DMS153 (cell line): ENCODE measurements around the gene ARSI.

Experiments used
- DNase-seq: peaks from one replicate; lab custom pipeline; 2025; lab: John Stamatoyannopoulos, UW

Gene ARSI

DNA sequence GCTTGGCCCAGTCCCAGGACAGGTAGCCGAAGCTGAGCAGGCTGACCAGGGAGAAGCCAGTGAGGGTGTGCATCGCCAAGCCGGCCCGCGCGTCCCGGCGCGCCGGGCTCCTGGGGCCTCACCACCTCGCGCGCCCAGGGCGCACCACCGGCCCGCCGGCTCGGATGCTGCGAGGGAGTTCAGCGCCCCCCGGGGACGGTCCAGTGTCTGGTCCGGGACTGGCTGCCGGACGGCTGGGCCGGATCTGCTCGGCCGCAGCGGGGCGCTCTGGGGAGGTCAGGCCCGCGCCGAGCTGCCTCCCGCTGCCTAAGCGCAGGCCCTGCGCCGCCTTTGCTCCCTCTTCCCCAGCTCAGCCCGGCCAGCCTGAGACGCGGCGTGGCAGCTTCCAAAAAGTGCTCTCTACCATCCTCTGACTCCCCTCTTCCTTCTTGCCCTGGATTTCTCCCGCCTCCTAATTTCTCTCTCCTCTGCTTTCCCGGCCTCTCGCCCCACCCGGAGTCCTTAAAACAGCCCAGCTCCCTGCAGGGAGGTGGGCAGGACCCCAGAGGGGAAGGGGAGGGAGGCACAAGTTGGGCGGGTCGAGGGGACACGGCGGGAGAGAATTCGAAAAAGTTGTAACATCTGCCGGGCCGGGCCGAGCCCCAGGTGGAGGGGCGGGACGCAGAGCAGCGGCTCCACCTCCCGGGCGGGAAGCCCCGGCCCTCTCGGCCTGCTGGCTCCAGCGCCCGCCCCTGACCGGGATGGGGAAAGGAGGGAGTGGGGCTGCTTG is at the start of gene ARSI:
Gene ARSI (minus strand): TSS at position 605 of the 769 bp plus-strand sequence. CDS start 532 bp downstream, at position 73.
- no peak for DNase-seq

DNA sequence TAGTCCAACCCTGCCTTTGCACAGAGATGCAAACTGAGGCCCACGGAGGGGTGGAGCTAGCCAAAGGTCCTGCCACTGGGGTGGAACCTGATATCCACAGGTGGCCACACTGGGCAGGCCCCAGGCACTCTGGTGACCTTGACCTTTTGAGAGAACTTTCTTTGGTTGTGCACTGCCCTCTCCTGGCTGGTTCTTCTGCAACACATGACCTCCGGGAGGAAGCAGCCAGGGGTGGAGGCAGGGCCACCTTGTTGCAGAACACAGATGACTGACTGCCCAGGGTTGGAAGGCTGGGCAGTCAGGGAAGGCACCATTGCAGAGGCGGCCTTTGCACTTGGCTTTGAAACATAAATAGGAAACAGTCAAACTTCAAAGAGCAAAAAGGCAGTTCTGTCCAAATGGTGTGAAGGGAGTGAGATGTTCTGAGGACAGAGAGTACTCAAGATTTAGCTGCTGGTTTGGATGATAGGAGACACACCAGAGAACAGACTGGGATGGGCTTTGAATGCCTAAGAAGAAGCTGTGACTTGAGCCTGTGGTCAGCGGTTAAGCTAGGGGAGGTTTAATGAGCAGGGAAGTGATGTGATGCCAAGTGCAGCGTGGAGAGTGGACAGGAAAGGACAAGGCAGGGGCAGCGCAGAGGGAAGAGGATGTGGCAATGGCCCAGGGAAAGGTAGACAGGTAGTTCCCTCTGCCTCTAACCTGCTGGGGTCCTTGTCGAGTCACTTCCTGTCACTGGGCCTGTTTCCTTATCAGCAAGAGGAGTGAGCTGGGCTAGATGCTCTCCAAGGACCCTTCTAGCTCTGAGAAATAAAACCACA is 48.0 kb upstream of the ARSI start:
- no peak for DNase-seq

DNA sequence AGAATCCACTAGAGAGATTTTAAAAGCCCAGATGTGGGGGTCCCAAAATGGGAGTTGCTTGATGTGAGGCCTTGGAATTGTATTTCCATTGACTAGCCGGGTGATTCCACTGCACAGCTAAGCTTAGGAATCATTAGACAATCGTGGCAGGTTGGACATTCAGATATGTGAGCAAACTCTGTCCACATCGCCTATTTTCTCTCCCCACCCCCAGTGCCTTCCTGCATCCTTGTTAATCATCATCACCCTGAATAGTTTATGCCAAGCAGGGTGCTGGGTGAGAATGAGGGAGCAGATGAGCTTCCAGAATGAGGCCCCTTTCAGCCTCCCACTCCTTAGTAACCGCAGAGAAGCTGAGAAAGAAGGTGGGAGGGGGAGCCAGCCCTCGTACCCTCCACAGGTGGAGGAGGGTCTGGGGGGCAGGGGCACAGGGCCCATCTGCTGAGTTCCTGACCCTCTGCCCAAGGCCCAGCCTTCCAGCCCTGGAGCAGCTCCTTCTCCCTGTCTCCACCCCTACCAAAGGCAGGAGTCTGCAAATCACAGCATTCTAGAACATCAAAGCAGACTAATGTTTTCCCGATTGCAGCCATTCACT is 47.1 kb upstream of the ARSI start:
- no peak for DNase-seq

DNA sequence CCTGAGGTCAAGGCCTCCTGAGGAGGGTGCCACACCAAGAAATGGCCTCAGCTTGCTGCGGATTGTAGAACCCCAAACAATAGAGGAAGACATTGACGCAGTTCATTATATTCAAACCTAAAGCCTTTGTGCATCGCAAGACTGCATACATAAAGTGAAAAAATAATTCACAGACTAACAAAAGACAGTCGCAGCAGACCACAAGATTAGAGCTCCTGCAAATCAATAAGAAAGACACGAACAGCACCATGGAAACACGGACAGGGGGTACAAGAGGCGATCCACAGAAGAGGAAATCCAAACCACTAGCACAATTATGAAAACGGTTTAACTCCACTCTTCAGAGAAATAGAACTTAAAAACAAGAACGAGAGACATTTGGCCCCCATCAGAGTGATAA is 44.7 kb upstream of the ARSI start:
- DNase-seq = no peak

DNA sequence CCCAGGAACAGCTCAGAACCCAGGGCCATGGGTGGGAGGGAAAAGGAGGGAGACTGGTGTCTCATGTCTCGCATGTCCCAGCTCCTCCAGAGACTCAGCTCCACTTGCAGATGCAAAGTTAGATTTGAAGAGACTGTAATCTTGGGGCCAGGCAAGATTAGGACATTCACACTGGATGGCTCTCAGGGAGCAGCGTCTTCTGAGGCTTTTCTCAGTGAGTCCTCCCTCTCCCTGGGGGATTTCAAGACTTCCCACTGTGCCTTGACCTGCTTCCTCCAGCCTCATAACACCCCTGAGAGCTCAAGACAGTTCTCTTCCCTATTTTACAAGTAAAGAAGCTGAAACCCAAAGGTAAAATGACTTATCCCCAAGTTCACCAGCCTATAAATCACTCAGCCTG is 44.3 kb upstream of the ARSI start:
- no peak for DNase-seq

DNA sequence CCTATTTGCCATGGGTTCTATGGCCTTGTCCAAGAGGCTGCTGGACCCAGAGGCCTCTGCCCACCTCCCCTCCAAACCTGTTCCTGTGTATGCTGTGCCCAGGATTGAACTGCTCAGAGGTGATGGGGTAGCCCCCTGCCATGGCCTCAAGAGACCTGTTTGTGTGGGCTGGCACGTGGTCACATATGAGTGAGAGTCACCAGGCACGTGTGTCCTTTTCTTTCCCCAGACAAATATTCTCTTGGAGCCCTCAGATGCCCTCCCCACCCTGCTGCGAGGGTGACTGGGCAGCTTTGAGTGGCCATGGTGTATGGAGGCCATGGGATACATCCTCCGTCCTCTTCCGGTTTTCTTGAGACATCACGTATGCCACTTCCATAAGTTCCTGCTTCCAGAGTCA is 43.9 kb upstream of the ARSI start:
- no peak for DNase-seq

DNA sequence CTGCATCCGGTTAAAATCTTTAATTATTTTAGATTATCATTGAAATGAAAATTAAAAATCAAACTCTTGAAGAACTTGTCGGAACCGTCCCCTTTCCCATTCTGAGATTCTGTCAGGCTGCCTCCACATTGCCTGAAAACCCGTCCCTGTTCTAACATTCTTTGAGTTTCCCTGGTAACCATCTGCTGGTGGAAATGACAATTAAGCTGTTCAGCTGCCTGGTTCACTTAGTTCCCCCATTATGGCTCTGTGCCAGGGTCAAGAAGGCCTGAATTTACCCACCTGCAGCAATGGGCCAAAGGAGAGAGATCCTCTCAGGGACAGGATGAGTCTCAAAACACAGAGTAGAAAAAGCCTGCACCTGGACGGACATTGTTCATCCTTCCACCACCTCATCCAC is 43.0 kb upstream of the ARSI start:
- DNase-seq = no peak

DNA sequence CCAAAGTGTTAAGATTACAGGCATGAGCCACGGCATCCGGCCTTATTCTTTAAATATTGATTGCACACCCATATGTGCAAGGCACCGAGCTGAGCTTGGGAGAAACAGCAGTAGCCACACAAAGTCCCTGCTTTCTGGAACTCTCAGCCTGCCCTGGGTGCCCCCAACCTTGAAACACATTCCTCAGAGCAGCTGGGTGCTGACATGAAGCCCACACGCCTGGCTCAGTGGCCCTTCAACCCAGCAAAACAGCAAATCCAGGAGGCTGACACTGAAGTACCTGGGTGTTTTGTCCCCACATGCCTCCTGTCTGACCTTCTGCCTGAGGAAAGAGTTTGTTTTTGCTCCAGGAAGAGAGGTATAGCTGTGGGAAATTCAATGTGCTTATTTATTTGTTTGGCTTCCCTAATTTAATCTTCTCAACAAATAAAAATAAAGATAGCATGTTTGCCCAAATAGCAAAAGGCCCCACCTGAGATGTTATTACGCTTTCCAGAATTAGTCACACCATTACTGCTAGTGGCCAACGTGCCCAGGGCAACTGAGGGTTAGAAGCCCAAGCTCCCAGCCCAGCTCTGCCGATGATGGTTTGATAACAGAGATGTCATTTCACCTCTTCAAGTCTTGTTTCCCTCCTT is 41.4 kb upstream of the ARSI start:
- no peak for DNase-seq

DNA sequence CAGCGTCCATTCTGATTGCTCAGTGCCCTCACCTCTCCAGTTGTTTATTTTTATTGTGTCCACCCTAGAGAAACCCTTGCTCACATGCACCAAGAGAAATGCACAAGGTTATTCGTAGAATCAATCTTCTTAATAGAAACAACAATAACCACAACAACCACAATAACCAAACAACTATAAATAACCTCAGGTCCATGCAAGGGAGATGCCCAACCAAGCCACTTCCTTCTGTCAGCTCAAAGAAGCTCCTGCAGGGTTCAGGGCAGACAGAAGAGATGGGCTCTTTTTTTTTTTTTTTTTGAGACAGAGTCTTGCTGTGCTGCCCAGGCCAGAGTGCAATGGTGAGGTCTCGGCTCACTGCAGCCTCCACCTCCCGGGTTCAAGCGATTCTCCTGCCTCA is 39.9 kb upstream of the ARSI start:
- DNase-seq = no peak

DNA sequence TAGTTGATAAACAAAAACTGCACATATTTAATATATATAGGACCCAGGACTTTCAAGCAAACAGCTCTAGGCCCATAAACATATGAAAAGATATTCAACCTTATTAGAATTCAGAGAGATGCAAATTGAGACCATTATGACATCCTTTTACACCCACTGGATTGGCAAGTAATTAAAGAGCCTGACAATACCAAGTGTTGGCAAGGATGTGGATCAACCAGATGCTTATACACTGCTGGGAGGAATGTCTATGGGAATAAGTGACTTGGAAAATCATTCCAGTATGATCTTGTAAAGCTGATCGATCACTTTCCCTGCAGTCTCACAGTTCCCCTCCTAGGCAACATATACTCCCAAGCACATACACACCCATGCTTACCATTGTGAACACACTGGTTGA is 39.3 kb upstream of the ARSI start:
- DNase-seq = no peak

DNA sequence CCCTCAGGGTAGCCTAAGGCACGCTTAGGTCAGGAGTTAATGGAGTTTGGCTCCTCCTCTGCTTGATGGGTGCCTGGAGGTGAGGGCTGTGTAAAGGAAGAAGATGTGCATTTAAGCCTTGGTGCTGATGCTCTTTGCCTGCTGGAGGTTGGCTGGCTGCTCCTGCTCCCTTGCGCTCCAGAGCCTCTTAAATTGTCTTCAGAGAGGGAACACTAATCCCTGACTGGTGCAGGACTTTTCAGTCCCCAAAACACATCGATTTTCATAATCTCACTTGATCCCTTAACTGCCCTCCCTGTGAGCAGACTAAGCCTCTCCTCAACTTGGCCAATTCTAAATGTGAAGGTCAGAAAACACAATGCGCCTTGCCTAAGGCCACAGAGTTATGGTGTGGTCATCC is 38.6 kb upstream of the ARSI start:
- no peak for DNase-seq

DNA sequence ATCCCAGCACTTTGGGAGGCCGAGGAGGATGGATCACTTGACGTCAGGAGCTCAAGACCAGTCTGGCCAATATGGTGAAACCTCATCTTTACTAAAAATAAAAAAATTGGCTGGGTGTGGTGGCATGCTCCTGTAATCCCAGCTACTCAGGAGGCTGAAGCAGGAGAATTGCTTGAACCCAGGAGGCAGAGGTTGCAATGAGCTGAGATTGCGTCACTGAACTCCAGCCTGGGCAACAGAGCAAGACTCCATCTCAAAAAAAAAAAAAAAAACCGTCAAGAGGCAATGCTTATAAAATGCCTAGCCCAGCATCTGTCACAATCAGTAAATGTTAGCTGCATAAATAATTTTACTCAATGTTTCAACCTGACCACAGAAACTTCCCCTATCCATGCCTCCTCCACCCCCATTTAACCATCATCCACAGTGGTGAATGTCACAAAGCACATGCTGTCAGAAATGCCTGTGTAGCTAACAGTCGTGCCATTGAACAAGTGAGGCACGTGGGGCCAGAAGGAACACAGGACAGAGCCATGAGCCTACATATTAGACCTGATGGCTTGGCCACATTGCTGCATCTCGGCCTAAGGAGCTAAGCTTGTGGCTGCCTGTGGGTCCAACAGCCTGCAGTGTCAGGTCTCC is 38.0 kb upstream of the ARSI start:
- DNase-seq = no peak

DNA sequence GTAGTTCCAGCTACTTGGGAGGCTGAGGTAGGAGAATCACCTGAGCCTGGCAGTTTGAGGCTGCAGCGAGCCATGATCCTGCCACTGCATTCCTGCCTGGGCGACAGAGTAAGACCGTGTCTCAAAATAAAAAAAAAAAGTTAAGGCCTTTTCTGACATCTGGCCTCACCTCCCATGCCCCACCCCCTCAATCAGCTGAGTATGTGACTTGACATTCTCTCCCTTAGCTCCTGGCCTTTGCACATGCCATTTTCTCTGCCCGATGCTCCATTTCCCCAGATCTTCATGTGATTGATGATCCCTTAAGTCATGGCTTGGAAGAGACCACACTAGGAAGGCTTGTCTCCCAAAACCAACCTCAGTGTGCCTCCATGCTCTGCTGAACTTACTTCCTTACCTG is 37.1 kb upstream of the ARSI start:
- no peak for DNase-seq

DNA sequence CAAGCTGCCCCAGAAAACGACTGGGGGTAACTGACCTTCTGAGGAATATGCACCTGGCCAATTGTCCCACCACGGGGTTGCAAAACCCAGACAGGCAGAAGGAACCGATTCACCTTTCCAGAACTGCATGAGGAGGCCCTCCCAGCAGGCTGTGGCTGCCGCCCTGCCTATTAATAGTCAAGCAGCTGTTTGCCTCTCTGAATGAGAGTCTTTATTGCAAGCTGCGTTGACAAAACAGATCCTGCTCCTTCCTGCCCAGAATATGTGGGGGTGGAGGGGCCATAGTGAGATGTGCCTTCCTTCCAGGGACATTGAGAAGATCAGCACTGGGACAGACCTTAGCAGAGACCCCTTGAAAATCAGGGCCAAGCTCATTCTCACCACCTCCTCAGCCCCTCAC is 36.5 kb upstream of the ARSI start:
- no peak for DNase-seq

DNA sequence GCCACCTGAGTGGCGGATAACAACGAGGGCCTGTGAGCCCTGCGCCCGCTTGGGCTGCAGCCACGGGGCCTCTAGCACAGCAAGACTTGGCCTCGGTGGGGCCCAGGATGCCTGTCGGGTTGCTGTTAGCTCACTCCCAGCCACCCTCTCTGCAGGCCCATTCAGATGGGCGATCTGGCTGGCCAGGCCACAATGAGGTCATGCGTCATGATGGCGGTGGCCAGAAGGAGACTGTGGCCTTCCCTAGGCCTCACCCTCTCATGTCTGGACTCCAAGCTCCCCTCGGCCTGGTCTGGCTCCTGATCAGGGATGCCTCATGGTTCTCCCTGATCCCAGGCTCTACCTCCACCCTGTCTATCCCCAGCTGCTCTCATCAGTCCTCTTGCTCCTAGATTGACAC is 35.8 kb upstream of the ARSI start:
- DNase-seq = no peak

DNA sequence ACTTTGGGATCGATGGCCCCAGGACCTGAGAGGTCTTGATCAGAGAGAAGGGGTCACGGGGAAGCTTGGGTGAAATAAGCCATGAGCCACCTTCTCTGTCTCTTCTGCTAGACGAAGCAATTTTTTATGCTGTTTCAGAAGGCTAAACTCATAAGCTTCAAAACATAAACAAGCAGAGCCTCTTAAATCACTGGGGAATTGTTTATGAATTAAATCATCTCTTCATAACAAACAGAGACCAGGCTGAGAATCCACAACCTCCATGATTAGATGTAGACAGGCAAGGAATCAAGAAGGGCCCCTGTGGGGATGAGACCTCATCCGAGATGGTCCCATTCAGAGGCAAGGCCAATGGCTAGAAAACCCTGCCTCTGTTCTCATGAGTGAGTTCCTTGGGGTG is 33.1 kb upstream of the ARSI start:
- no peak for DNase-seq

DNA sequence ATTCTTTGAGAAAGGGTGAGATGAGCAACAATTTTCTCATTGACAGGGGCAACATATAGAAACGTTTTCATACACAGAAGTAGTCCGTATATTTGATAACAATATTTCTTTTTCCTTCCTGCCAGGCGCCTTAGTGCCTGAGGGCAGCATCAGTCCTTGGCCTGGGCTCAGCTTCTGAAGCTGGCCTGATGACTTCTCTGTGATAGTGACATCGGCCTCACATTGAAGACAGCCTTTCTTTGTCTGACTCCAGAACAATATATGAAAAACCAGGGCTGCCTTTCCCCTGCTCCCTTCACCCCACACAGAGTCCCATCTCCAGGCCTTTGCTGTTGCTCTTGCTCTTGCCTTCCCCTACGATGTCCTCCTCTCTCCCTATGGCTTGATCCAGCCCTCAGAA is 30.7 kb upstream of the ARSI start:
- no peak for DNase-seq

DNA sequence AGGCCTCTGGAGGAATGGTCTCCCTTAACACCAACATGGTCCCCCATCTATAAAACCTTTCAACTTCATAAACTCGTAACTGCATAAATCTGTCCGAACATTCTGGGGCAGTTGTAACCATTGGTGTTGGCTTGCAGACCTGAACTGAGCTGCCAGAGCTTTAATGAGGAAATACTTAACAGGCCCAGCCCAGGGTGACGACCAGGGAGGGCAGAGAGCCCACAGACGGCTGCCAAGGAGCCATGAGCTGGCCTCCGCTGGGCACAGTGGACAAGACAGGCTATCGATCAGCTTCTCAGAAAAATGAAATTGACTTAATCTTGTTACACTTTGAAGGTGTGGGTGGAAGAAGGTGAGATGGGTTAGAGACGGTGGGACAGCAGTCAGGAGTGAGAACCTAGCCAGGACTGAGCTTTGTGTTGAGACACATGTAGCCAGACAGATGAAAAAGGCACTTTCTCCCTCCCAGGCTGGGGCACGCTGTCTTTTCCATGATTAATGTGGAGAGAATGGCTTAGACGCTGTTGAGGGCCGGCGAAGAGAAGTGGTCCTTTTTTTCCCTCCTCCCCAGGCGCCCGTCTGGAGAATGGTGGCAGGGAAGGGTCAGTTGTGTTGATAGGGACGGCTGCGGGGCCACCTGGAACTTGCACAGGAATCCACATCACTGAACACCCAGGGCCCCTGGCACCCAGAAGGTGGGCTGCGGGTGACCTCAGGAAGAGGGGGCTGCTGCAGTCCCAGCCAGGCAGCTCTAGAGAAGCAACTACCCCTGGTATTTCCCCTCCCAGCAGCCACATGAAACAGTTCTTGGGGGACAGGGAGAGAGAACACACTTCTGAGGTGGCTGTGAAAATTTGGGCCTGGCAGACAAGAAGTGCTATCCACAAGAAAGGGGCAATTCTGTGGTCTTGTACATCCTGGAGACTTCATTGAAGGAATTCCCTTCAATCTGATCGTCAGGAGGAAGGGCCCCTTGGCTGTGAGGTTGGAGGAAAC is 27.5 kb upstream of the ARSI start:
- no peak for DNase-seq

DNA sequence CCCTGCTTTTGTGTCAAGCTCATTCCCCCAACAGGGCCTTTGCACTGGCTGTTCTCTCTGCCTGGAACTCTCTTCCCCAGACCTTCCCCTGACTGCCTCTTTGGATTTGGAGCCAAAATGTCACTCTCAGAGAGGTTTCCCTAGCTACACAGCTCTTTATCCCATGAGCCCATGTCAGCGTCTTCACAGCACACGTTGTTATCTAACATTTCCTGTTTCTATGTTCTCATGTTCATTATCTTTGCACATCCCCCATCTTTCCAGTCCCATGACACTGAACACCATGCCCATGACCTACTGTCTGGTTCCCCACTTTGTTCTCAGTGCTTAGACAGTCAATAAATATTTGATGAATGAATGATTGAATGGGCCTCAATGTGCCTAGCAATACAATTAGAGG is 26.3 kb upstream of the ARSI start:
- no peak for DNase-seq

DNA sequence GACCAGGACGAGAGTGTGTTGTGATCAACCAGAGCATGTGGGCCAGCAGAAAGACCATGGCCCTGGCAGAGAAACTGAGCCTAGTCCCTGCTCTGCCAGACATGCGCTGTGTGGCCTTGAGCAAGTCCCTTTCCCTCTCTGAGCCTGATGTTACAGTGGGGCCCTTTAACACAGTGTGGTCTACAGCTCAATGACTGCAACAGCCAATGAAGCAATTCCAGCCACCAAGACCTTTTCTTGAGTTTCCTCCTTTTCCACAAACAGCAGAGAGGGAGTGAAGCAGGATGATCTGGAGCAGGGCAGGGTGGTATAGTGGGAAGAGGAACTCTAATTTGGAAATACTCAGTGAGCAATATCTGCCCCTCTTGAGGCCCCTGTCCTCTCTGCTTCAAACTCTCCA is 25.8 kb upstream of the ARSI start:
- no peak for DNase-seq

DNA sequence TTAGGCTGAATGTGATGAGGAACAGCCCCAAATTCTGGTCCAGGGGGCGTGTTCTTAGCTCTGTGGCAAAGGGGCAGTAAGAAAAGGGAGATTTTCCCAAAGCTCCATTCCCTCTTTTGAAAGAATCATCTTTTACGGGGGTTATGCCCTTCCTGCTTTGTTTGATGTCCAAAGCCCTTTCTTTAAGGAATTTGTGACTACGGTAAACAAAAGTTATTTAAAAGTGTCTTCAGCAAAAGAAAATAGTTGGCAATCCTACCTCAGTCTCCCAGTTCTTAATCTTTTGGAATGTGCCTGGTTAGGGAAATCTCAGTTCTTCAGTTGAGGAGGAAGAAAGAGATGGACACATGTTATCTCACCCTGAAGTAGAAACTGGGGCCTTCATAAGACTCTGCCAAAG is 24.4 kb upstream of the ARSI start:
- no peak for DNase-seq
